IPS-18c (cell line): Measurements from ENCODE around the gene CPA5.

ENCODE experiments used
- H3K4me3 ChIP-seq: 2 replicates; pipeline ENCODE4 v1.7.0; 2013; ENCODE audit warnings: low read depth, mild to moderate bottlenecking, low read length, moderate library complexity; ENCODE audit not compliant: insufficient read depth
- H3K9me3 ChIP-seq: one replicate; pipeline ENCODE4 v1.6.1; 2013; ENCODE audit warnings: mild to moderate bottlenecking, low read length, moderate library complexity; ENCODE audit not compliant: control insufficient read depth, insufficient read depth

Gene CPA5

GRCh38 chr7:130322615-130323014 lies 22.0 kb upstream of the CPA5 start:
- H3K9me3 ChIP-seq = no peaks in the 10 kb centered on the region
- no peak overlapping the region for H3K4me3 ChIP-seq

GRCh38 chr7:130324306-130324943 lies 20.2 kb upstream of the CPA5 start:
- no peaks in the 10 kb centered on the region for H3K9me3 ChIP-seq

GRCh38 chr7:130329681-130330080 lies 14.9 kb upstream of the CPA5 start:
- Histone ChIP-seq H3K4me3 (no peak overlapping the region), H3K9me3 (no peaks in the 10 kb centered on the region)

More at GRCh38 chr7:130324306-130324943, 20.2 kb upstream of the CPA5 start:
- H3K4me3 ChIP-seq = no peak overlapping the region

GRCh38 chr7:130332259-130333053 lies 12.2 kb upstream of the CPA5 start:
- Histone ChIP-seq H3K9me3 (no peaks in the 10 kb centered on the region), H3K4me3 (no peak overlapping the region)

DNA sequence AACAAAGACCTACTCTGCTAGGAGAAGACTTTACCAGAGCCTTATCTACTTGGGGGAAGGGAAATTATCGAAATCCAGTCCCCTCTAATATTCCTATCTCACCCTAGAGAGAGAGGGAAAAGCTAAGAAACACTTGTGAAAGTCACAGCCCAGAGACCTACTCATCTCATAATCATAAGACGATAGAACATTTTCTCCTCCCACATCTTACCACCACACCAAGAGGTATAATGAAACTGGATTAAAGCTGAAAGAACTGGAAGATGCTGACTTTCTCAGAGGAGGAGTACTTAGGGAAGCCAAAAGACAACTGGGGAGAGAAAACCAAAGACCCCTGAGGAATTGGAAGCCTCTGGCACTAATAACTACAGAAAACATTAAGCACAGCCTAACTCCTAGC lies 10.8 kb upstream of the CPA5 start:
- H3K9me3 ChIP-seq = no peaks in the 10 kb centered on the region
- H3K4me3 ChIP-seq = no peak overlapping the region

GRCh38 chr7:130334274-130334673 lies 10.3 kb upstream of the CPA5 start:
- no peaks in the 10 kb centered on the region for H3K9me3 ChIP-seq
- H3K4me3 ChIP-seq = no peak overlapping the region

DNA sequence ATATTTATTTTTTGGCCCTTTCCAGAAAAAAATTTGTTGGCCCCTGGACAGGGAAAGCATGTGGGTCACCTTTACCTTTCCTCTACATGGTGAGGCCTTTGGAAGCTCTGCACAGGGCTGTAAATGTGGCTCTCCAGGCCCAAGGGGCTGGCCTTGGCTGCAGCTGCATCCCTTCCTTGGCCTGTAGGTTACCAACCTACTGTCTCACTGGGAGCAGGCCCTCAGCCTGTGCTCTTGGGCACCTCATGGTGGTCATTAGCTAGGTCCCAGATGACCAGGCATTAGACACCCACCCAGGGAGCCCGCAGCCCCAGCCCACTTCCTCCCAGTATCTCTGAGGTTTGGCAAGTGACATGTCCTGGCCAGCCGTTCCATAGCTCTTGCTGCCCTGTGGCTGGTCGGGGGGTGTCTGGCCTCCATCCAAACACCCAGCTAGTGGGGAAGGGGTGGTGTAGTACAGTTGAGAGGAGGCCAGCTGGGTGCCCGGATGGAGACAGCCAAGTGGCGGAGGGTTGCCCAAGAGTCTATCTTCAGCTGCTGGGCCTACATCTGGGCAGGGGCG lies 7.1 kb upstream of the CPA5 start:
- Histone ChIP-seq H3K4me3 (no peak overlapping the region), H3K9me3 (no peaks in the 10 kb centered on the region)

DNA sequence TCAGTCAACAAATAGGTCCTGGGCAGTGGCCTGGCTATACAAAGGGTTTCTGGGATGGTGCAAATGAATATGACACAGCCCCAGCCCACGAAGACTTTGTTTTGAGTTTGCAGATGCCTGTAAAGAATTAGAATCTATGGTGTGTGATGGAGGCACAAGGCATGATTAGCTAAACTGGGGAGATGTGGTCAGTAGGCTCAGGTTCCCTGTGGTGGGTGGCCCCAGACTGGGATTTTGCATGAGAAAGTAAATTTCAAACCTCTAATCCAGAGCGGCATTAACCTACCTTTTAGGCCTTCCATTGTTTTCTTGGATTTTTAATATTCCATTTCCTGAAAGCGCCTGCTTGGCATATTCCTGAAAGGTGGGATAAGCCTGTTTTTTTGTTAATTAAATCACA lies 6.4 kb upstream of the CPA5 start:
- no peaks in the 10 kb centered on the region for H3K9me3 ChIP-seq
- H3K4me3 ChIP-seq = no peak overlapping the region

- Histone ChIP-seq H3K4me3 (no peak overlapping the region), H3K9me3 (no peaks in the 10 kb centered on the region)
These were observed 2.7 kb upstream of the CPA5 start for GRCh38 chr7:130341882-130342281.

DNA sequence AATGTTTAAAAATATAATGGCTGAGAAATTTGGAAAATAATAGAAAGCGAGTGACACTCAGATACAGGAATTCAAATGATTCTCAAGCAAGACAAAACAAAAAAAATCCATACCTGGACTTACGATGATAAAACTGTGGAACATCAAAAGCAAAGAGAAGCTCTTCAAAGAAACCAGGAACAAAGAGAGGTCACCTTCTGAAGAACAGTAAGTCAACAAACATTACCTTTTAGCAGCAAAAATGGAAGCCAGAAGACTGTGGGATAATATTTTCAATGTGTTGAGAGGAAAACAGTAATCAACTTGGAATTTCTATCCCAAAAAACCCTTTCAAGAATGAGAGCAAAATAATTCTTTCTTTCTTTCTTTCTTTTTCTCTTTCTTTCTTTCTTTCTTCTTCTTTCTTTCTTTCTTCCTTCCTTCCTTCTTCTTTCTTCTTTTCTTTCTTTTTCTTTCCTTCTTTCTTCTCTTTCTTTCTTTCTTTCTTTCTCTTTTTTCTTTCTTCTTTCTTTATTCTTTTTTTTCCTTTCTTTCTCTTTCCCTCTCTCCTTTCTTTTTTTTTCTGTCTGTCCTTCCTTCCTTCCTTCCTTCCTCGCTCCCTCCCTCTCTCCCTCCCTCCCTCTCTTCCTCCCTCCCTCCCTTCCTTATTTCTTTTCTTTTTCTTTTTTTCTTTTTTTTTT lies 1.8 kb upstream of the CPA5 start:
- no peaks in the 10 kb centered on the region for H3K9me3 ChIP-seq
- no peak overlapping the region for H3K4me3 ChIP-seq

GRCh38 chr7:130345136-130345535 lies 520 bp downstream of the CPA5 start:
- Histone ChIP-seq H3K9me3 (no peaks in the 10 kb centered on the region), H3K4me3 (no peak overlapping the region; the same call in 1 of the 2 replicates)

DNA sequence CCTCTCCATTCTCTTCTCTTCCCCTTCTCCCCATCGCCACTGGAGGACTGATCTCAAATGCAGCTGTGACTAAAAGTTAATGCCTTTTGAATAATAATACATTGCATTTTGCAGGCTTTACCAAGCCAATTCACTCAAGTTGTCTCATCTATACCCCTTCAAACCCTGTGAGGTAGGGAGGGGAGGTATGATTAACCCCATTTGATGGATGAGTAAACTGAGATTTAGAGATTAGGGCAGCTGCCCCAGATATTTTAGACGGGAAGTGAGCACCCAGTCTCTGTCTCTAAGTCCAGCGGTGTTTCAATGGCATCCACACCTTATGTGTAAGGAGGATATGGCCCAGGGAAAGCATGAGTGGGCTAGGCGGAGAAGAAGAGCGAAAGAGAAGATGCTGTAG lies 1.1 kb downstream of the CPA5 start:
- Histone ChIP-seq H3K4me3 (no peak overlapping the region), H3K9me3 (no peaks in the 10 kb centered on the region)

DNA sequence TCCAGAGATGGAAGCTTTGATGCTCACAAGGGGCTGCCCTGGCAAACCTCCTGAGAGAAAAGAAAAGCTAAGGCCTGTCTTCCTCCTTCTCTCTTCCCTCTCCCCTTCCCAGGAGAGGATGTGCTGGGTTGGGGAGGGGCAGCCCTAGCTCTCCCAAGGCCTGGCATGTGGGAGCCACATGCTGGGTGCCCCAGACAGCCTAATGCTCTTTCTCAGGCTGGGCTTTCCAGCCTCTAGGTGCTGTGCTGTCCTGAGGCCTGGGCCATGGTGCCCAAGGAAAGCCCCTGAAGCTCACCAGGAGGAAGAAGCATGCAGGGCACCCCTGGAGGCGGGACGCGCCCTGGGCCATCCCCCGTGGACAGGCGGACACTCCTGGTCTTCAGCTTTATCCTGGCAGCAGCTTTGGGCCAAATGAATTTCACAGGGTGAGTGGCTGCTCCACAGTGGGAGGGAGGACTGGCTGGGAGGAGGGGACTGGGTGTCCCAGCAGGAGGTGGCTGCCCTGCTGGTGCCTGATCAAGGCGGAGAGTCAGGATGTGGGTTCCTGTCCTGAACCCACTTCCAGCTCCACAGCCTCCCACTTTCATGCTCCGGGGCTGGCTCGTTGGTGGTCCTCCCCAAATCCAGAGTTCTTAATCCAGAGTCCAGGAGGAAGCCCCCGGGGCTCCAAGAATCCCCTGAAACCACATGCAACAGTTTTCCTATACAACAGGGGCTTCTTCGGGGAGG lies 1.7 kb downstream of the CPA5 start:
- H3K4me3 ChIP-seq = no peak overlapping the region
- no peaks in the 10 kb centered on the region for H3K9me3 ChIP-seq

DNA sequence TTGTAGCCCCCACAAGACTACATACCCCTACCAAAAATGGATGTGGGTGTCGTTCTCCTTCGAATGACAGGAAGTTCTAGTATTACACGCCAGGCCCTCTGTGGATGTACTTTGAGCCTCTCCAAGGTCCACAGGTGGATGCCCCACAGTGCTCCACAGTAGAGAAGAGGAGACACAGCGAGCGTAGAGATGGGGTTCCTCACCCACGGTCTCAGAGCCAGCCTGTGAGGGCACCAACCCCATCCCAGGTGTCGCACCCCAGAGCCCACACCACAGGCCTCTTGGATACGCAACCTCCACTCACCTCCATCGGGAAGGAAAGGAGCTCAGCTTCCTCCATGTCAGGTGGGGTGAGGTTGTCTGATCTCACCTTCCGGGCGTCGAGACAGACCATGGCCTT lies 2.3 kb downstream of the CPA5 start:
- H3K4me3 ChIP-seq = no peak overlapping the region

GRCh38 chr7:130349911-130350782 lies 5.5 kb downstream of the CPA5 start:
- Histone ChIP-seq H3K4me3 (no peak overlapping the region), H3K9me3 (peaks cover 2% of the 10 kb centered on the region)

More for the DNA sequence above, 2.3 kb downstream of the CPA5 start:
- no peaks in the 10 kb centered on the region for H3K9me3 ChIP-seq

DNA sequence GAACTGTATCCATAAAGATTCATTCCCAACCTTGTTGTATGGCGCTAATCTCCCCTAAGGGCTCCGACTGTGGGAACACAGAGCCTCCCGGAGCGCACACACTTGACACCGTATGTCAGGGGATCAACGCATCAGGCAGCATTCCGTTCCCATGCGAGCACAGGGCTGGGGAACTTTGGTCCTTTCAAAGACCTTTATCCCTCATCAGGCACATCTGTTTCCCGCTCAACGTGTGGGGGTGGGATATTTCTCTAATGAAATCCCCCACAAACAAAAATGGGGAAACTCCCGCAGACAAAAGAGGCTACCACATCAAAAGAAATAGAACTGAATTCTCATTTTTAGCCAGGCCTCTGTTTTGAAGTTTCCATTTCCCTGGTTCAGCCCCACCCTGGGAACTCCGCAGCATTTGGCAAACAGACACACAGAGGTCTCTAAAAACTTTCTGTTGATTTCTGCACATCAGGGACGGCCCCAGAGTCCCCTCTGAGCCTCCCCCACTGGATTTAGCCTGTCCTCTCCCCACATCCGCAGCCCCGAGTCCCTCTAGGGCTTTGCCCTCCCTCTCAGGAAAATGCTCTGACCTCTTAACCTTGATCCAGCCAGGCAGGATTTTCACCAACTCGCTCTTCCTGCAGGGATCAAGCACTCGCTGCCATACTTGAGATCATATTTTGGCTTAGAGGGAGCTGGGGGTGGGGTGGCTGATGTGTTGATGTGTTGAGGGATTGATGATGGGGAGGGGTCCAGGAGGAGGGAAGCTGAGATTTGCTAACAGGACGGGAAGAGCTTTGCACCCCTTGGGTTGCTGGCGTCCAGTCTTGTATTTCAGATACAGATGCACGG lies 6.6 kb downstream of the CPA5 start:
- peaks cover 2% of the 10 kb centered on the region for H3K9me3 ChIP-seq

More for the DNA sequence above, 6.6 kb downstream of the CPA5 start:
- H3K4me3 ChIP-seq = no peak overlapping the region
